Caco-2 (cell line): ENCODE measurements around the gene LMF2. TPM values are rescaled to one million over a fixed set of nuclear protein-coding genes. Genes with fewer than 3 reads are reported as not detected.

ENCODE experiments used
- BruUV-seq: library from RNA; stranded (reverse); fragments of 400-500 nt; replicated peaks from 2 replicates; lab custom pipeline; 2021; lab: Mats Ljungman, UMichigan
- CTCF ChIA-PET: fragments of 300-600 bp; sonication (Branson Sonifier 250); formaldehyde crosslinking; loops from one replicate; lab custom pipeline; 2022; ENCODE audit warnings: antibody characterized with exemption; lab: Charles Lee
- POLR2A ChIA-PET: fragments of 300-600 bp; sonication (Branson Sonifier 250); formaldehyde crosslinking; loops from one replicate; lab custom pipeline; 2022; ENCODE audit warnings: antibody characterized with exemption; lab: Charles Lee
- DNase-seq, 2 experiments: peaks; one replicate each; pipeline versions ENCODE4 v3.0.0 to v3.0.0-alpha.2; 2020 to 2022
- H3K27me3 ChIP-seq: replicated peaks from 2 replicates; pipeline ENCODE4 v1.6.0; 2011; ENCODE audit warnings: low read length; ENCODE audit not compliant: control insufficient read depth, insufficient read depth
- H3K36me3 ChIP-seq: 2 replicates; pipeline ENCODE4 v1.5.1; 2011; ENCODE audit warnings: low read length; ENCODE audit not compliant: control insufficient read depth, insufficient read depth
- H3K4me1 ChIP-seq: fragments of 250-450 bp; sonication (Bioruptor Pico); 2 replicates; pipeline ENCODE4 v1.5.1; 2020; ENCODE audit warnings: mild to moderate bottlenecking
- H3K4me3 ChIP-seq: 2 replicates; pipeline ENCODE4 v1.5.1; 2011; ENCODE audit warnings: low read depth, mild to moderate bottlenecking, control low read depth, low read length
- H3K9me3 ChIP-seq: fragments of 250-450 bp; sonication (Bioruptor Pico); 2 replicates; pipeline ENCODE4 v1.5.1; 2020; ENCODE audit warnings: mild to moderate bottlenecking, moderate library complexity
- H3K27ac Mint-ChIP-seq: one replicate; pipeline ENCODE4 v1.8.0; 2022; ENCODE audit warnings: mixed read lengths; ENCODE audit not compliant: unreplicated experiment
- H3K27me3 Mint-ChIP-seq: one replicate; pipeline ENCODE4 v1.8.0; 2022; ENCODE audit warnings: mixed read lengths; ENCODE audit not compliant: insufficient read depth, unreplicated experiment
- H3K36me3 Mint-ChIP-seq: one replicate; pipeline ENCODE4 v1.8.0; 2022; ENCODE audit warnings: mild to moderate bottlenecking, mixed read lengths; ENCODE audit not compliant: insufficient read depth, unreplicated experiment
- H3K4me1 Mint-ChIP-seq: one replicate; pipeline ENCODE4 v1.8.0; 2022; ENCODE audit warnings: low read depth, mixed read lengths; ENCODE audit not compliant: unreplicated experiment
- H3K4me3 Mint-ChIP-seq: one replicate; pipeline ENCODE4 v1.8.0; 2022; ENCODE audit warnings: mild to moderate bottlenecking, moderate library complexity, mixed read lengths; ENCODE audit not compliant: unreplicated experiment
- H3K9me3 Mint-ChIP-seq: one replicate; pipeline ENCODE4 v1.8.0; 2022; ENCODE audit warnings: mixed read lengths; ENCODE audit not compliant: unreplicated experiment
- intact Hi-C: fragments of 100-400 bp; cut with micrococcal nuclease; formaldehyde crosslinking; loops from one replicate; pipeline ENCODE4 v1.10.0; 2022; ENCODE audit not compliant: unreplicated experiment
- total RNA-seq: library from RNA; stranded (reverse); gene quantifications from 2 replicates; pipeline ENCODE4 v1.2.3, GENCODE V29; 2022
- TF ChIP-seq, protein P1 (sequence below), 2 experiments: fragments of 200-600 bp in 1 of 2; IDR thresholded peaks; 1 replicate in 1 of 2; 2 replicates in 1 of 2; pipeline versions ENCODE4 v1.5.1 to v1.8.0; 2011 to 2022; ENCODE audit warnings: antibody characterized with exemption in 1 of 2, control low read depth in 1 of 2, inconsistent platforms in 1 of 2, low read depth in 1 of 2, low read length in 1 of 2, mild to moderate bottlenecking in 1 of 2, moderate library complexity in 1 of 2; ENCODE audit not compliant: insufficient read depth in 1 of 2, severe bottlenecking in 1 of 2, unreplicated experiment in 1 of 2

The LMF2 gene
- total RNA-seq, 1 experiment from 2014 or later = 68.8 TPM

DNA sequence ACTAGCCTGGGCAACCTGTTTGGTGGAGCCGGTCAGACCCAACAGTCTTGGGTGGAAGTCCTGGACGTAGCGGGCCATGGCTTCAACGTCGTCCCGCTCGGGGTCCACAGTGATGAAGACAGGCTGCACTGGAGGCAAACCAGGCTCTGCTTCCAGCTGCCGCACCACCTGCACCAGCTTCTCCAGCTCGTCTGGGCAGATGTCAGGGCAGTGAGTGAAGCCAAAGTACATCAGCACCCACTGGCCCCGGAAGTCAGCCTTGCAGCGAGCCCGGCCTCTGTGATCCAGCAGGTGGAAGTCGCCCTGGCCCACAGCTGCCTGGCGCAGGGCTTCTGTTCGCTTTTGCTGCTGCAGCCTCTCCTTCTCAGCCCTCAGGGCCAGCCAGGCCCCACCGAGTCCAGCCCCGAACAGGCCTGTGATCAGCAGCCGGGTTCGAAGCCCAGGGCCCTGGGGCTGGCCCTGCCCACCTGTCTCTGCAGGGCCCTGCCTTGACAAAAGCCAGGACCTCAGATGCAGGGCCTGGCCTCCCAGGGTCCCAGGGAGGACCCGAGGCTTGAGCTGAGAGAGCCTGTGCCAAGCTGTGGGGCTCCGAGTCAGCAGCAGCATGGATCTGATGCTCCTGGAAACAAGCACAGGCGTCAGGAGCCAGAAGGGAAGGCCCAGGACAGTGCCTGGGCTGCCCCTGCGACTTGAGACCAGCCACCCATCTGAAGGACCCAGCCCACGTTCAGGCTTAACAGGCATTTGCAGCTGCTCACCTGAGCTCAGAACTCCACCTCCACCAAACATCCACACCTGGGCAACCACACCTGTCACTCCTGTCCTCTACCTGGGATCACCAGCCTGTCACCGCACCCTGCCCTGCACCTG, 16.5 kb upstream of the LMF2 start:
- Mint-ChIP-seq H3K4me3 (peak overlapping the region; percentile 89), H3K4me1 (peaks cover 14% of the 10 kb centered on the region), H3K36me3 (peaks cover 53% of the 10 kb centered on the region), H3K27ac (peak overlapping the region; percentile 91), H3K9me3 (no peaks in the 10 kb centered on the region), H3K27me3 (no peaks in the 10 kb centered on the region)
- DNase-seq = peak; percentile 30 to 62
- Histone ChIP-seq H3K4me3 (peak overlapping the region; percentile 87), H3K4me1 (peaks cover 17% of the 10 kb centered on the region), H3K27me3 (no peaks in the 10 kb centered on the region), H3K9me3 (no peaks in the 10 kb centered on the region), H3K36me3 (no peaks in the 10 kb centered on the region)
- TF ChIP-seq, protein P1, sequence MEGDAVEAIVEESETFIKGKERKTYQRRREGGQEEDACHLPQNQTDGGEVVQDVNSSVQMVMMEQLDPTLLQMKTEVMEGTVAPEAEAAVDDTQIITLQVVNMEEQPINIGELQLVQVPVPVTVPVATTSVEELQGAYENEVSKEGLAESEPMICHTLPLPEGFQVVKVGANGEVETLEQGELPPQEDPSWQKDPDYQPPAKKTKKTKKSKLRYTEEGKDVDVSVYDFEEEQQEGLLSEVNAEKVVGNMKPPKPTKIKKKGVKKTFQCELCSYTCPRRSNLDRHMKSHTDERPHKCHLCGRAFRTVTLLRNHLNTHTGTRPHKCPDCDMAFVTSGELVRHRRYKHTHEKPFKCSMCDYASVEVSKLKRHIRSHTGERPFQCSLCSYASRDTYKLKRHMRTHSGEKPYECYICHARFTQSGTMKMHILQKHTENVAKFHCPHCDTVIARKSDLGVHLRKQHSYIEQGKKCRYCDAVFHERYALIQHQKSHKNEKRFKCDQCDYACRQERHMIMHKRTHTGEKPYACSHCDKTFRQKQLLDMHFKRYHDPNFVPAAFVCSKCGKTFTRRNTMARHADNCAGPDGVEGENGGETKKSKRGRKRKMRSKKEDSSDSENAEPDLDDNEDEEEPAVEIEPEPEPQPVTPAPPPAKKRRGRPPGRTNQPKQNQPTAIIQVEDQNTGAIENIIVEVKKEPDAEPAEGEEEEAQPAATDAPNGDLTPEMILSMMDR (IDR thresholded peaks at IDR 0.05; ENCODE audit: insufficient read depth in 1 of 2, low read depth in 1 of 2, low read length in 1 of 2, severe bottlenecking in 1 of 2, unreplicated experiment in 1 of 2) = no peak
- POLR2A ChIA-PET = interaction anchor here (0.9 to 2.5 kb wide), 3 partner anchors 9 to 39 kb away, joined by 3 to 71 read pairs (median 12); partner anchors contain the start of genes LMF2, NCAPH2 and SYCE3
- no TSS peak for BruUV-seq
- intact Hi-C loops = no loop called here
- CTCF ChIA-PET = interaction anchor here (2.6 to 3.2 kb wide), 2 partner anchors 16 to 39 kb away, joined by 32 to 43 read pairs; partner anchors contain the start of genes LMF2, NCAPH2 and SYCE3

DNA sequence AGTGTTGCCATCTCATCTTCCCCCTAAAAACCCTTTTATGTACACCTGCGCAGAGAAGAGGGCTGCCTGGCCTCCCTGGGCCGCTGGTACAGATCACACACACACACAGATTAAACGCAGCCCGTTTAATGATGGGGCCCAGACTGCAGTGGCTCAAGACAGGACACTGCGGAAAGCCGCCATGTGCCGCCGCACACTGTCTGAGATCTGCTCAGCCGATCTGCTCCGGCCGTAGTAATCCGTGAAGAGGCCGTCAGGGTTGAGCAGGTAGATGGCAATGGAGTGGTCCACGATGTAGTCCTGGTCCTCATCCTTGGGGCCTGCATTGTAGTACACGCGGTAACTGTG, 15.9 kb upstream of the LMF2 start:
- no peaks in the 10 kb centered on the region for H3K27me3 Mint-ChIP-seq
- no peaks in the 10 kb centered on the region for H3K9me3 ChIP-seq
- H3K4me1 ChIP-seq = peaks cover 17% of the 10 kb centered on the region
- CTCF ChIA-PET = interaction anchor here (3.2 kb wide), 1 partner anchor 40 kb away, joined by 43 read pairs; the partner anchor contains the start of gene SYCE3
- POLR2A ChIA-PET = no interaction called here
- H3K4me3 ChIP-seq = no peak overlapping the region
- intact Hi-C loops = no loop called here
- H3K27me3 ChIP-seq = no peaks in the 10 kb centered on the region
- no peaks in the 10 kb centered on the region for H3K9me3 Mint-ChIP-seq
- TF ChIP-seq, protein P1 (IDR thresholded peaks at IDR 0.05; ENCODE audit: insufficient read depth in 1 of 2, low read depth in 1 of 2, low read length in 1 of 2, severe bottlenecking in 1 of 2, unreplicated experiment in 1 of 2) = no peak
- peak overlapping the region; percentile 89 for H3K4me3 Mint-ChIP-seq
- peaks cover 14% of the 10 kb centered on the region for H3K4me1 Mint-ChIP-seq
- BruUV-seq = no TSS peak
- peaks cover 53% of the 10 kb centered on the region for H3K36me3 Mint-ChIP-seq
- no peak for DNase-seq
- H3K36me3 ChIP-seq = no peaks in the 10 kb centered on the region
- no peak overlapping the region for H3K27ac Mint-ChIP-seq

DNA sequence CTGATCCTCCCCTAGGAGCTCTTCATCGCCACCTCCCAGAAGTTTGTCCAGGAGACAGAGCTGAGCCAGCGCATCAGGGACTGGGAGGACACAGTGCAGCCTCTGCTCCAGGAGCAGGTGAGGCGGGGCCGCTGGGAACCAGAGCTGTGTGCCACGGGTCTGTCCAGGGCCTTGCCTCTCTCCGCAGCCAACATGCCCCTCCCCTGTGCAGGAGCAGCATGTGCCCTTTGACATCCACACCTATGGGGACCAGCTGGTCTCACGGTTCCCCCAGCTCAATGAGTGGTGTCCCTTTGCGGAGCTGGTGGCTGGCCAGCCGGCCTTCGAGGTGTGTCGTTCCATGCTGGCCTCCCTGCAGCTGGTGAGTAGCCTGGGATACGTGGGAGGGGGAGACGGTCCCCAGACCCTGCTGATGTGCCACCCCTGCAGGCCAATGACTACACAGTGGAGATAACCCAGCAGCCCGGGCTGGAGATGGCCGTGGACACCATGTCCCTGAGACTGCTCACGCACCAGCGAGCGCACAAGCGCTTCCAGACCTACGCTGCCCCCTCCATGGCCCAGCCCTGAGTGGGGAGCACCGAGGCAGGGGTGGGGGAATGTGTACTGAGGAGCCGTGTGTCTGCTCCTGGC, 15.4 kb upstream of the LMF2 start:
- Histone ChIP-seq H3K36me3 (no peaks in the 10 kb centered on the region), H3K4me1 (peaks cover 17% of the 10 kb centered on the region), H3K27me3 (no peaks in the 10 kb centered on the region), H3K9me3 (no peaks in the 10 kb centered on the region), H3K4me3 (no peak overlapping the region)
- intact Hi-C loops = no loop called here
- TF ChIP-seq, protein P1 (IDR thresholded peaks at IDR 0.05; ENCODE audit: insufficient read depth in 1 of 2, low read depth in 1 of 2, low read length in 1 of 2, severe bottlenecking in 1 of 2, unreplicated experiment in 1 of 2) = no peak
- CTCF ChIA-PET = no interaction called here
- Mint-ChIP-seq H3K27me3 (no peaks in the 10 kb centered on the region), H3K9me3 (no peaks in the 10 kb centered on the region), H3K36me3 (peaks cover 53% of the 10 kb centered on the region), H3K4me3 (peak overlapping the region; percentile 89), H3K27ac (no peak overlapping the region), H3K4me1 (peaks cover 14% of the 10 kb centered on the region)
- BruUV-seq = TSS peak; percentile 16
- POLR2A ChIA-PET = no interaction called here
- DNase-seq = peak in 1 of 2 experiments; percentile 38
